Measurements from ENCODE around the gene SYNRG. TPM values are rescaled to one million over a fixed set of nuclear protein-coding genes. Genes with fewer than 3 reads are reported as not detected.

SYNRG gene
- total and polyA plus RNA-seq, 2 of the 13 experiments (the other 11 are each of a cell fraction or from before 2014, with no cell fraction given), result 7.3 to 8.7 TPM

DNA sequence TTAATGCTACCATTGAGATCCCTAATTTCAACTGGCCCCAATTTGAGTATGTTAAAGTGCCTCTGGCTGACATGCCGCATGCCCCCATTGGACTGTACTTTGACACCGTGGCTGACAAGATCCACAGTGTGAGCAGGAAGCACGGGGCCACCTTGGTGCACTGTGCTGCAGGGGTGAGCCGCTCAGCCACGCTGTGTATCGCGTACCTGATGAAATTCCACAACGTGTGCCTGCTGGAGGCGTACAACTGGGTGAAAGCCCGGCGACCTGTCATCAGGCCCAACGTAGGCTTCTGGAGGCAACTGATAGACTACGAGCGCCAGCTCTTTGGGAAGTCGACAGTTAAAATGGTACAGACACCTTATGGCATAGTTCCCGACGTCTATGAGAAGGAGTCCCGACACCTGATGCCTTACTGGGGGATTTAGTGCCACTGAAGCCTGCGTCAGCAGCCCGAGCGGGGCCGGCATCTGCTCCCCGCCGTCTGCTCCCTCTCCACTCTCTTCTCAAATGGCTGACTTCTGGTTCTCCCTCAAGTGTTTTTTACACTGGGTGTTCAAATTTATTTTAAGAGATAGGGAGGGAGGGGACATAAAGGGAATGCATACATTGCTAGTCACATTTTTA, 96.7 kb downstream of the SYNRG start (continued):
- TF ChIP-seq, protein P1, sequence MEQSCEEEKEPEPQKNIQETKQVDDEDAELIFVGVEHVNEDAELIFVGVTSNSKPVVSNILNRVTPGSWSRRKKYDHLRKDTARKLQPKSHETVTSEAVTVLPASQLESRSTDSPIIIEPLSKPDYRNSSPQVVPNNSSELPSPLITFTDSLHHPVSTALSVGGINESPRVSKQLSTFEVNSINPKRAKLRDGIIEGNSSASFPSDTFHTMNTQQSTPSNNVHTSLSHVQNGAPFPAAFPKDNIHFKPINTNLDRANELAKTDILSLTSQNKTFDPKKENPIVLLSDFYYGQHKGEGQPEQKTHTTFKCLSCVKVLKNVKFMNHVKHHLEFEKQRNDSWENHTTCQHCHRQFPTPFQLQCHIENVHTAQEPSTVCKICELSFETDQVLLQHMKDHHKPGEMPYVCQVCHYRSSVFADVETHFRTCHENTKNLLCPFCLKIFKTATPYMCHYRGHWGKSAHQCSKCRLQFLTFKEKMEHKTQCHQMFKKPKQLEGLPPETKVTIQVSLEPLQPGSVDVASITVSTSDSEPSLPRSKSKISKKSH (CRISPR knock-in tag; IDR thresholded peaks at IDR 0.05; ENCODE audit: borderline replicate concordance), result no peak
- TF ChIP-seq ZNF44 (CRISPR knock-in tag; IDR thresholded peaks at IDR 0.05), result no peak
- TF ChIP-seq EEA1 (CRISPR knock-in tag; IDR thresholded peaks at IDR 0.05; ENCODE audit: borderline replicate concordance), result no peak
- TF ChIP-seq ZNF264 (CRISPR knock-in tag; IDR thresholded peaks at IDR 0.05), result no peak
- no peak for TF ChIP-seq AGO1 (IDR thresholded peaks at IDR 0.05; ENCODE audit: low read depth, low read length, poor library complexity, severe bottlenecking)
- TF ChIP-seq SMYD3 (CRISPR knock-in tag; IDR thresholded peaks at IDR 0.05), result no peak
- no peak for TF ChIP-seq ZNF83 (CRISPR knock-in tag; IDR thresholded peaks at IDR 0.05; ENCODE audit: borderline replicate concordance)
- TF ChIP-seq, protein P2, sequence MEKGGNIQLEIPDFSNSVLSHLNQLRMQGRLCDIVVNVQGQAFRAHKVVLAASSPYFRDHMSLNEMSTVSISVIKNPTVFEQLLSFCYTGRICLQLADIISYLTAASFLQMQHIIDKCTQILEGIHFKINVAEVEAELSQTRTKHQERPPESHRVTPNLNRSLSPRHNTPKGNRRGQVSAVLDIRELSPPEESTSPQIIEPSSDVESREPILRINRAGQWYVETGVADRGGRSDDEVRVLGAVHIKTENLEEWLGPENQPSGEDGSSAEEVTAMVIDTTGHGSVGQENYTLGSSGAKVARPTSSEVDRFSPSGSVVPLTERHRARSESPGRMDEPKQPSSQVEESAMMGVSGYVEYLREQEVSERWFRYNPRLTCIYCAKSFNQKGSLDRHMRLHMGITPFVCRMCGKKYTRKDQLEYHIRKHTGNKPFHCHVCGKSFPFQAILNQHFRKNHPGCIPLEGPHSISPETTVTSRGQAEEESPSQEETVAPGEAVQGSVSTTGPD (CRISPR knock-in tag; IDR thresholded peaks at IDR 0.05), result no peak
- no peak for TF ChIP-seq SP140L (CRISPR knock-in tag; IDR thresholded peaks at IDR 0.05; ENCODE audit: borderline replicate concordance)
- TF ChIP-seq, protein P3, sequence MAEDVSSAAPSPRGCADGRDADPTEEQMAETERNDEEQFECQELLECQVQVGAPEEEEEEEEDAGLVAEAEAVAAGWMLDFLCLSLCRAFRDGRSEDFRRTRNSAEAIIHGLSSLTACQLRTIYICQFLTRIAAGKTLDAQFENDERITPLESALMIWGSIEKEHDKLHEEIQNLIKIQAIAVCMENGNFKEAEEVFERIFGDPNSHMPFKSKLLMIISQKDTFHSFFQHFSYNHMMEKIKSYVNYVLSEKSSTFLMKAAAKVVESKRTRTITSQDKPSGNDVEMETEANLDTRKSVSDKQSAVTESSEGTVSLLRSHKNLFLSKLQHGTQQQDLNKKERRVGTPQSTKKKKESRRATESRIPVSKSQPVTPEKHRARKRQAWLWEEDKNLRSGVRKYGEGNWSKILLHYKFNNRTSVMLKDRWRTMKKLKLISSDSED (CRISPR knock-in tag; IDR thresholded peaks at IDR 0.05), result no peak
- TF ChIP-seq, protein P4, sequence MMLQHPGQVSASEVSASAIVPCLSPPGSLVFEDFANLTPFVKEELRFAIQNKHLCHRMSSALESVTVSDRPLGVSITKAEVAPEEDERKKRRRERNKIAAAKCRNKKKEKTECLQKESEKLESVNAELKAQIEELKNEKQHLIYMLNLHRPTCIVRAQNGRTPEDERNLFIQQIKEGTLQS (CRISPR knock-in tag; IDR thresholded peaks at IDR 0.05), result no peak
- TF ChIP-seq RBFOX2 (IDR thresholded peaks at IDR 0.05; ENCODE audit: low read depth, low read length), result no peak
- TF ChIP-seq ZNF652 (CRISPR knock-in tag; IDR thresholded peaks at IDR 0.05; ENCODE audit: borderline replicate concordance, low read depth), result peak; percentile 22; the same call in 1 of the 2 replicates
- no peak for TF ChIP-seq HDAC6 (IDR thresholded peaks at IDR 0.05; ENCODE audit: low read depth, low read length)
- TF ChIP-seq, protein P5, sequence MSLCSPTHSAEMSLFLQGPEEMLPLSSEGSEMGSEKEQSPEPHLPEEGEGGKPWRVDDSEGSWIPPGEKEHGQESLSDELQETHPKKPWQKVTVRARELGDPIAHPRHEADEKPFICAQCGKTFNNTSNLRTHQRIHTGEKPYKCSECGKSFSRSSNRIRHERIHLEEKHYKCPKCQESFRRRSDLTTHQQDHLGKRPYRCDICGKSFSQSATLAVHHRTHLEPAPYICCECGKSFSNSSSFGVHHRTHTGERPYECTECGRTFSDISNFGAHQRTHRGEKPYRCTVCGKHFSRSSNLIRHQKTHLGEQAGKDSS (CRISPR knock-in tag; IDR thresholded peaks at IDR 0.05; ENCODE audit: borderline replicate concordance, low read depth), result no peak
- TF ChIP-seq TARDBP (CRISPR knock-in tag; IDR thresholded peaks at IDR 0.05), result no peak
- no peak for TF ChIP-seq AKAP8 (CRISPR knock-in tag; IDR thresholded peaks at IDR 0.05)
- TF ChIP-seq ZNF703 (CRISPR knock-in tag; IDR thresholded peaks at IDR 0.05; ENCODE audit: borderline replicate concordance), result no peak
- no peak for TF ChIP-seq ISX (CRISPR knock-in tag; conservative IDR thresholded peaks at IDR 0.05)
- TF ChIP-seq ZSCAN12 (CRISPR knock-in tag; IDR thresholded peaks at IDR 0.05), result no peak
- no peak for TF ChIP-seq ZNF761 (CRISPR knock-in tag; conservative IDR thresholded peaks at IDR 0.05)
- TF ChIP-seq ZNF775 (CRISPR knock-in tag; IDR thresholded peaks at IDR 0.05; ENCODE audit: borderline replicate concordance), result no peak
- TF ChIP-seq MAF1 (CRISPR knock-in tag; IDR thresholded peaks at IDR 0.05; ENCODE audit: borderline replicate concordance), result no peak
- no peak for TF ChIP-seq SMAD9 (CRISPR knock-in tag; IDR thresholded peaks at IDR 0.05)
- TF ChIP-seq JDP2 (CRISPR knock-in tag; IDR thresholded peaks at IDR 0.05; ENCODE audit: borderline replicate concordance), result no peak
- TF ChIP-seq ZNF460 (CRISPR knock-in tag; IDR thresholded peaks at IDR 0.05; ENCODE audit: borderline replicate concordance), result no peak

Data from HepG2 (cell line).